IMR-90 (cell line): ENCODE results near the gene ABLIM3. TPM values are rescaled to one million over a fixed set of nuclear protein-coding genes. Genes with fewer than 3 reads are reported as not detected.

Experiments used
- ATAC-seq: fragments of 200-7000 bp; cut with Tn5 transposase; 2 replicates; pipeline ENCODE4 v1.9.1; 2020; ENCODE audit warnings: low read depth, mild to moderate bottlenecking, moderate library complexity
- BruUV-seq: library from RNA; stranded (reverse); fragments of 400-500 nt; replicated peaks from 2 replicates; lab custom pipeline; 2021; lab: Mats Ljungman, UMichigan
- CTCF ChIA-PET: fragments of 300-600 bp; formaldehyde crosslinking; extraction: SDS; loops from one replicate; lab custom pipeline; 2021; ENCODE audit warnings: antibody characterized with exemption; lab: Yijun Ruan, JAX
- POLR2A ChIA-PET: fragments of 300-600 bp; sonication (Branson Sonifier 250); formaldehyde crosslinking; loops from one replicate; lab custom pipeline; 2022; ENCODE audit warnings: antibody characterized with exemption; ENCODE audit not compliant: unreplicated experiment; lab: Charles Lee
- DNase-seq: peaks from one replicate; pipeline ENCODE4 v3.0.0; 2013
- H2AFZ ChIP-seq: replicated peaks from 2 replicates; pipeline ENCODE3; 2013; ENCODE audit warnings: low read length, mild to moderate bottlenecking; ENCODE audit not compliant: poor library complexity
- H2AK5ac ChIP-seq: 2 replicates; pipeline ENCODE4 v1.6.1; 2013; ENCODE audit warnings: low read depth, low read length, inconsistent platforms
- H2AK9ac ChIP-seq: replicated peaks from 2 replicates; pipeline ENCODE3; 2013; ENCODE audit warnings: mild to moderate bottlenecking, low read depth, low read length, moderate library complexity; ENCODE audit not compliant: poor library complexity
- H2BK120ac ChIP-seq: 2 replicates; pipeline ENCODE4 v1.6.1; 2013; ENCODE audit warnings: low read depth, low read length, inconsistent platforms
- H2BK15ac ChIP-seq: 3 replicates; pipeline ENCODE4 v1.6.1; 2013; ENCODE audit warnings: low read depth, low read length, inconsistent platforms
- H2BK20ac ChIP-seq: 2 replicates; pipeline ENCODE4 v1.6.1; 2013; ENCODE audit warnings: low read depth, mild to moderate bottlenecking, inconsistent platforms, low read length, moderate library complexity
- H2BK5ac ChIP-seq: 2 replicates; pipeline ENCODE4 v1.6.1; 2013; ENCODE audit warnings: mild to moderate bottlenecking, low read depth, low read length, inconsistent platforms; ENCODE audit not compliant: poor library complexity, severe bottlenecking
- H3K14ac ChIP-seq: replicated peaks from 2 replicates; pipeline ENCODE4 v1.6.1; 2013; ENCODE audit warnings: low read depth, low read length, inconsistent platforms
- H3K18ac ChIP-seq: 2 replicates; pipeline ENCODE4 v1.6.1; 2013; ENCODE audit warnings: low read depth, low read length, control low read depth
- H3K23ac ChIP-seq: 2 replicates; pipeline ENCODE4 v1.6.1; 2013; ENCODE audit warnings: low read depth, low read length, inconsistent platforms
- H3K27ac ChIP-seq: 2 replicates; pipeline ENCODE4 v1.5.1; 2013; ENCODE audit warnings: mild to moderate bottlenecking, control low read depth, low read length; ENCODE audit not compliant: insufficient read depth
- H3K27me3 ChIP-seq: 2 replicates; pipeline ENCODE4 v1.6.1; 2013; ENCODE audit warnings: low read length; ENCODE audit not compliant: control insufficient read depth, insufficient read depth
- H3K36me3 ChIP-seq: 2 replicates; pipeline ENCODE4 v1.6.1; 2013; ENCODE audit warnings: low read length, mixed read lengths; ENCODE audit not compliant: control insufficient read depth, insufficient read depth
- H3K4ac ChIP-seq: 2 replicates; pipeline ENCODE4 v1.6.1; 2013; ENCODE audit warnings: low read depth, low read length, inconsistent platforms
- H3K4me1 ChIP-seq: 2 replicates; pipeline ENCODE4 v1.6.1; 2013; ENCODE audit warnings: low read length, mixed read lengths; ENCODE audit not compliant: control insufficient read depth, insufficient read depth
- H3K4me2 ChIP-seq: 2 replicates; pipeline ENCODE4 v1.6.1; 2013; ENCODE audit warnings: low read depth, mild to moderate bottlenecking, control low read depth, low read length, moderate library complexity
- H3K4me3 ChIP-seq: 2 replicates; pipeline ENCODE4 v1.5.1; 2013; ENCODE audit warnings: low read depth, mild to moderate bottlenecking, control low read depth, low read length, moderate library complexity; ENCODE audit not compliant: insufficient read depth
- H3K56ac ChIP-seq: 2 replicates; pipeline ENCODE4 v1.6.1; 2013; ENCODE audit warnings: low read length, inconsistent platforms; ENCODE audit not compliant: insufficient read depth; ENCODE audit errors: extremely low read depth
- H3K79me1 ChIP-seq, 2 experiments: 2 replicates each; pipeline ENCODE4 v1.6.1; 2013; ENCODE audit warnings: low read length in 2 of 2, inconsistent platforms in 1 of 2, low read depth in 1 of 2
- H3K9ac ChIP-seq: 2 replicates; pipeline ENCODE4 v1.6.1; 2013; ENCODE audit warnings: low read depth, low read length, control low read depth
- H3K9me1 ChIP-seq: 2 replicates; pipeline ENCODE4 v1.6.1; 2013; ENCODE audit warnings: low read length, inconsistent platforms; ENCODE audit not compliant: insufficient read depth
- H3K9me3 ChIP-seq: 2 replicates; pipeline ENCODE4 v1.6.1; 2013; ENCODE audit warnings: low read length; ENCODE audit not compliant: control insufficient read depth, insufficient read depth
- H4K20me1 ChIP-seq: 2 replicates; pipeline ENCODE4 v1.6.1; 2013; ENCODE audit warnings: low read length, inconsistent platforms; ENCODE audit not compliant: insufficient read depth
- H4K5ac ChIP-seq: 2 replicates; pipeline ENCODE4 v1.6.1; 2013; ENCODE audit warnings: mild to moderate bottlenecking, low read depth, low read length, control low read depth
- H4K8ac ChIP-seq, 2 experiments: 2 replicates each; pipeline ENCODE4 v1.6.1; 2013; ENCODE audit warnings: low read depth in 2 of 2, low read length in 2 of 2, control low read depth in 1 of 2, inconsistent platforms in 1 of 2
- H4K91ac ChIP-seq: 2 replicates; pipeline ENCODE4 v1.6.1; 2013; ENCODE audit warnings: low read depth, low read length, inconsistent platforms; ENCODE audit not compliant: insufficient read depth
- BHLHE40 ChIP-seq: fragments of 150-350 bp; IDR thresholded peaks from 2 replicates; pipeline ENCODE4 v1.6.1; 2016; ENCODE audit warnings: mild to moderate bottlenecking, low read depth, low read length
- CEBPB ChIP-seq: IDR thresholded peaks from 2 replicates; pipeline ENCODE4 v1.6.1; 2012; ENCODE audit warnings: low read depth, low read length, improper control_type of control experiment
- POLR2A ChIP-seq: IDR thresholded peaks from 2 replicates; pipeline ENCODE4 v1.6.1; 2012; ENCODE audit warnings: mild to moderate bottlenecking, low read depth, low read length
- RCOR1 ChIP-seq: IDR thresholded peaks from 2 replicates; pipeline ENCODE4 v1.6.1; 2012; ENCODE audit warnings: mild to moderate bottlenecking, low read length, improper control_type of control experiment; ENCODE audit not compliant: insufficient replicate concordance
- SMC3 ChIP-seq: fragments of 150-350 bp; IDR thresholded peaks from 2 replicates; pipeline ENCODE4 v1.6.1; 2016; ENCODE audit warnings: low read depth, mild to moderate bottlenecking, antibody characterized with exemption, low read length, moderate library complexity
- WGBS, 2 experiments: methylation state at CpG; one replicate each; pipeline versions ENCODE4 v1.1.5 to v1.1.7; 2013; ENCODE audit warnings: missing lambda C conversion rate in 2 of 2; ENCODE audit not compliant: insufficient read length in 1 of 2; ENCODE audit errors: extremely low coverage in 2 of 2; 5-methylcytosine and 5-hydroxymethylcytosine counted together
- dilution Hi-C: fragments of 300-500 bp; cut with HindIII; formaldehyde crosslinking; loops from one replicate; pipeline ENCODE4 v1.14.3; 2018; ENCODE audit warnings: low sequenced_read_pairs; ENCODE audit not compliant: unreplicated experiment
- in situ Hi-C: fragments of 300-500 bp; cut with MboI; formaldehyde crosslinking; loops from 3 replicates; pipeline ENCODE4 v1.14.3; 2019; ENCODE audit warnings: low sequenced_read_pairs, inconsistent platforms, mixed read lengths
- intact Hi-C: fragments of 100-400 bp; cut with micrococcal nuclease; formaldehyde crosslinking; loops from 2 replicates; pipeline ENCODE4 v1.10.0; 2022
- polyA plus RNA-seq, 3 experiments: library from polyadenylated mRNA; depleted of rRNA; stranded (reverse); fragments of >200 nt; gene quantifications; 2 replicates each; pipeline ENCODE4 v1.2.3, GENCODE V29; 2012; ENCODE audit warnings: low replicate concordance in 1 of 3
- total RNA-seq: library from RNA; depleted of rRNA; stranded (reverse); fragments of >200 nt; gene quantifications from 2 replicates; pipeline ENCODE4 v1.2.3, GENCODE V29; 2012
- TF ChIP-seq, protein P1 (sequence below): fragments of 150-350 bp; IDR thresholded peaks from 2 replicates; pipeline ENCODE4 v1.6.1; 2016; ENCODE audit warnings: low read depth, mild to moderate bottlenecking, low read length, moderate library complexity, borderline replicate concordance
- TF ChIP-seq, protein P2 (sequence below): fragments of 150-350 bp; IDR thresholded peaks from 2 replicates; pipeline ENCODE4 v1.6.1; 2017; ENCODE audit warnings: mild to moderate bottlenecking, antibody characterized with exemption, low read length, low read depth

ABLIM3 gene
- total and polyA plus RNA-seq, 2 of the 4 experiments (the other 2 are of a cell fraction) = 33.3 to 69.9 TPM

DNA sequence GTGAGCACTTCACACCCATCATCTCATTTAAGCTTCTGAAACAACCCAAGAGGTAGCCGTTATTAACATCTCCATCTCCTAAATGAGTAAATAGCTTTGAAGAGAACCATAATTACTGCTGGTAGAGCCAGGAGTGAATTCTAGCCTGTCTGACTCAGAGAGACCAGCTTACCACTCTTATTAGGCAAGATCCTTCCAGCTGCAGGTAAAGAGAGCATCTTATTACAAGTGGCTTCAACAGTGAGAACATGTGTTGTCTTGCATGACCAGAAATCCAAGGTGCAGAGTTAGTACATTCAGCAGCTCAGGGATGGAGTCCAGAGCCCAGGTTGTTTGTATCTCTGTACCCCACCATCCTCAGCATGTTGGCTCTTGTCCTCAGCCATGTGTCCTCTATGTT is 119.5 kb downstream of the ABLIM3 start:
- TF ChIP-seq BHLHE40 (no peak), RCOR1 (no peak), POLR2A (no peak), SMC3 (no peak), CEBPB (no peak)
- TF ChIP-seq, protein P1, sequence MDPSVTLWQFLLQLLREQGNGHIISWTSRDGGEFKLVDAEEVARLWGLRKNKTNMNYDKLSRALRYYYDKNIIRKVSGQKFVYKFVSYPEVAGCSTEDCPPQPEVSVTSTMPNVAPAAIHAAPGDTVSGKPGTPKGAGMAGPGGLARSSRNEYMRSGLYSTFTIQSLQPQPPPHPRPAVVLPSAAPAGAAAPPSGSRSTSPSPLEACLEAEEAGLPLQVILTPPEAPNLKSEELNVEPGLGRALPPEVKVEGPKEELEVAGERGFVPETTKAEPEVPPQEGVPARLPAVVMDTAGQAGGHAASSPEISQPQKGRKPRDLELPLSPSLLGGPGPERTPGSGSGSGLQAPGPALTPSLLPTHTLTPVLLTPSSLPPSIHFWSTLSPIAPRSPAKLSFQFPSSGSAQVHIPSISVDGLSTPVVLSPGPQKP = no peak
- TF ChIP-seq, protein P2, sequence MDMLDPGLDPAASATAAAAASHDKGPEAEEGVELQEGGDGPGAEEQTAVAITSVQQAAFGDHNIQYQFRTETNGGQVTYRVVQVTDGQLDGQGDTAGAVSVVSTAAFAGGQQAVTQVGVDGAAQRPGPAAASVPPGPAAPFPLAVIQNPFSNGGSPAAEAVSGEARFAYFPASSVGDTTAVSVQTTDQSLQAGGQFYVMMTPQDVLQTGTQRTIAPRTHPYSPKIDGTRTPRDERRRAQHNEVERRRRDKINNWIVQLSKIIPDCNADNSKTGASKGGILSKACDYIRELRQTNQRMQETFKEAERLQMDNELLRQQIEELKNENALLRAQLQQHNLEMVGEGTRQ = no peak
- Histone ChIP-seq H3K27ac (no peak overlapping the region), H3K23ac (no peak overlapping the region), H2BK120ac (no peak overlapping the region), H3K9ac (no peak overlapping the region), H3K14ac (no peak overlapping the region), H4K8ac (no peak overlapping the region), H2BK5ac (no peak overlapping the region), H3K27me3 (no peaks in the 10 kb centered on the region), H3K4ac (no peak overlapping the region), H4K20me1 (peaks cover 2% of the 10 kb centered on the region; the same call in 1 of the 2 replicates), H2AK9ac (no peak overlapping the region), H4K5ac (no peak overlapping the region), H3K4me3 (no peak overlapping the region), H3K4me2 (no peak overlapping the region), H3K9me3 (no peaks in the 10 kb centered on the region), H3K9me1 (peaks cover 9% of the 10 kb centered on the region), H2AK5ac (no peak overlapping the region), H2AFZ (no peak overlapping the region), H3K4me1 (peaks cover 10% of the 10 kb centered on the region), H2BK15ac (no peak overlapping the region), H2BK20ac (no peak overlapping the region), H3K36me3 (no peaks in the 10 kb centered on the region), H3K56ac (no peak overlapping the region), H3K18ac (no peak overlapping the region), H4K91ac (no peak overlapping the region), H3K79me1 (peaks cover 0 to 13% of the 10 kb centered on the region in 2 experiments; a peak in 2 of 4 replicates)
- POLR2A ChIA-PET = no interaction called here
- CTCF ChIA-PET = no interaction called here
- intact Hi-C loops (no loop called here), dilution Hi-C loops (no loop called here), in situ Hi-C loops (loop anchor here (10.0 kb wide), 1 partner anchor 526 kb away; no protein-coding TSS in a partner anchor)
- no peak for DNase-seq
- ATAC-seq = no peak
- no CpG with 5 or more reads among the region's 1 CpG for WGBS, 2 experiments
- no TSS peak for BruUV-seq
